Measurements from ENCODE around the gene UBASH3A. TPM values are rescaled to one million over a fixed set of nuclear protein-coding genes. Genes with fewer than 3 reads are reported as not detected.
A peak's percentile ranks its signal among the peaks of the same experiment; 100 is the strongest.

The UBASH3A gene
- total RNA-seq, 1 donor from 2014 or later: not detected

DNA sequence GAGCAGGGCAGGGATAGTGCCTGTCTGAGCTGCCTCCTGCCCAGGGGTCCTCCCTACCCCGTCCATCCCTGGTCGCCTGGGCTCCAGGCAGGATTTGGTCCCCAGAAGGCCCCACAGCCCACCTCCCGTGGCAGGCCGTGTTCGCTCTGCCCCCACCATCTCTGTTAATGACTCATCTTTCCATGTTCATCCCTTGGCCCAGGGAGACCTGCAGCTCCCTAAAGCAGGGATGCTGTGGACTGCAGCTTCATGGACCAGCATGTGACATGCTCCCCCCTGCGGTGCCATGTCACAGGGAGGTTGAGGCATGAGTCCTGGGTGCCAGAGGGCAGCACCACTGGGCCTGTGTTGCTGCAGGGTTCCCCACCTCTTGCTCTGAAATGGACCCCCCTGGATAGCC is 26.8 kb downstream of the UBASH3A start:
- Histone ChIP-seq H3K4me3 (ENCODE audit: low read depth, low read length) (no peak overlapping the region), H3K36me3 (ENCODE audit: control insufficient read depth, insufficient read depth, low read length) (no peaks in the 10 kb centered on the region), H3K27me3 (ENCODE audit: control insufficient read depth, insufficient read depth, low read length) (peaks cover 4% of the 10 kb centered on the region)
- TF ChIP-seq CTCF (IDR thresholded peaks at IDR 0.05; ENCODE audit: insufficient read depth, low read length, severe bottlenecking): no peak
- FAIRE-seq: no peak
- DNase-seq (ENCODE audit: low read depth): no peak

- peaks cover 1% of the 10 kb centered on the region for H3K27me3 ChIP-seq (ENCODE audit: control insufficient read depth, insufficient read depth, low read length)
- DNase-seq (ENCODE audit: low read depth) (no peak), FAIRE-seq (no peak)
- H3K36me3 ChIP-seq (ENCODE audit: control insufficient read depth, insufficient read depth, low read length): no peaks in the 10 kb centered on the region
- no peak for TF ChIP-seq CTCF (IDR thresholded peaks at IDR 0.05; ENCODE audit: insufficient read depth, low read length, severe bottlenecking)
- no peak overlapping the region for H3K4me3 ChIP-seq (ENCODE audit: low read depth, low read length)
These were observed 27.5 kb downstream of the UBASH3A start for GRCh38 chr21:42431196-42431595.

- Histone ChIP-seq H3K27me3 (ENCODE audit: control insufficient read depth, insufficient read depth, low read length) (no peaks in the 10 kb centered on the region), H3K4me3 (ENCODE audit: low read depth, low read length) (no peak overlapping the region), H3K36me3 (ENCODE audit: control insufficient read depth, insufficient read depth, low read length) (no peaks in the 10 kb centered on the region)
- DNase-seq (ENCODE audit: low read depth) (no peak), FAIRE-seq (no peak)
- no peak for TF ChIP-seq CTCF (IDR thresholded peaks at IDR 0.05; ENCODE audit: insufficient read depth, low read length, severe bottlenecking)
These were observed 29.0 kb downstream of the UBASH3A start for GRCh38 chr21:42432695-42433094.

DNA sequence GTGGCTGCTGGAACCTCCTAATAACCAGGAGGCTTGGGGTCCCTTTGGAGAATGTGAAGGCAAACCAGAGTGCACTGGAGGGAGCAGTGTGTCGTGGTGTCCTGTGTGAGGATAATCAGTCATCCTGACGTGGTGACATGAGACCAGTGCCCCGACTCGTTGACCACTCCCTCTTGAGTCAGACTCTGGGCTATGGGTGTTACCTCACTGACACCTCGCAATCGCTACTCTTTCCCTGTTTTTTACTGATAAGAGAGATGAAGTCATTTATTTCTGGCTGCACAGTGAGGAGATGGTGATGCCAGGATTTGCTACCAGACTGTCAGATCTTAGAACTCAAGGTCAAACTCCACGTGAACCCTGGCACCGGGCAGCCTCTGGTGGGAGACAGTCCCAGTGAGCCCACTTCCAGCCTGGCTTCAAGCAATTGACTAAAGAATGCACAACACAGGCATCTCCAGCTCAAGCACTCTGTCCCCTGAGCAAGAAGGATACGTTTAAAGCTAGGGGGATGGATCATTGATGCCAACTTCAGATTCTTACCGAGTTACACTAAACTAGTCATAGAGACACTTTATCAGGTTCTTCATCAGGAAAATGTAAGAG is 30.3 kb downstream of the UBASH3A start:
- H3K27me3 ChIP-seq (ENCODE audit: control insufficient read depth, insufficient read depth, low read length): no peaks in the 10 kb centered on the region
- FAIRE-seq (no peak), DNase-seq (ENCODE audit: low read depth) (peak; percentile 86)
- no peak overlapping the region for H3K4me3 ChIP-seq (ENCODE audit: low read depth, low read length)
- TF ChIP-seq CTCF (IDR thresholded peaks at IDR 0.05; ENCODE audit: insufficient read depth, low read length, severe bottlenecking): no peak
- no peaks in the 10 kb centered on the region for H3K36me3 ChIP-seq (ENCODE audit: control insufficient read depth, insufficient read depth, low read length)

GRCh38 chr21:42434884-42435283 is 31.2 kb downstream of the UBASH3A start:
- Histone ChIP-seq H3K4me3 (ENCODE audit: low read depth, low read length) (no peak overlapping the region), H3K27me3 (ENCODE audit: control insufficient read depth, insufficient read depth, low read length) (no peaks in the 10 kb centered on the region), H3K36me3 (ENCODE audit: control insufficient read depth, insufficient read depth, low read length) (no peaks in the 10 kb centered on the region)
- no peak for TF ChIP-seq CTCF (IDR thresholded peaks at IDR 0.05; ENCODE audit: insufficient read depth, low read length, severe bottlenecking)
- FAIRE-seq: no peak
- no peak for DNase-seq (ENCODE audit: low read depth)

GRCh38 chr21:42435401-42435800 is 31.7 kb downstream of the UBASH3A start:
- Histone ChIP-seq H3K27me3 (ENCODE audit: control insufficient read depth, insufficient read depth, low read length) (no peaks in the 10 kb centered on the region), H3K4me3 (ENCODE audit: low read depth, low read length) (no peak overlapping the region), H3K36me3 (ENCODE audit: control insufficient read depth, insufficient read depth, low read length) (no peaks in the 10 kb centered on the region)
- FAIRE-seq (no peak), DNase-seq (ENCODE audit: low read depth) (no peak)
- no peak for TF ChIP-seq CTCF (IDR thresholded peaks at IDR 0.05; ENCODE audit: insufficient read depth, low read length, severe bottlenecking)

All from bronchial epithelial cell (primary cell).